ENCODE measurements around the gene LIMS3.
"Not testable (repeated sequence)": the region's sequence is repeated elsewhere in the genome, so short reads cannot be mapped to it uniquely, and the experiment has no call there.

- not testable (repeated sequence) for TF ChIP-seq CTCF, POLR2A (IDR thresholded peaks at IDR 0.05)
Observed at GRCh38 chr2:109971710-109972109, 73.2 kb downstream of the LIMS3 start.

Data from heart left ventricle (tissue), 13 donors.